ENCODE data around the gene DAB1. TPM values are rescaled to one million over a fixed set of nuclear protein-coding genes. Genes with fewer than 3 reads are reported as not detected.

The DAB1 gene
- total RNA-seq, 1 donor from 2014 or later: 3.5 TPM

GRCh38 chr1:57084701-57085100, 339.2 kb downstream of the DAB1 start:
- intact Hi-C loops (cut with micrococcal nuclease): no loop called here

- intact Hi-C loops (cut with micrococcal nuclease): no loop called here
These were observed 341.0 kb downstream of the DAB1 start for GRCh38 chr1:57082711-57083439.

GRCh38 chr1:57079454-57080157, 344.3 kb downstream of the DAB1 start:
- intact Hi-C loops (cut with micrococcal nuclease): no loop called here

GRCh38 chr1:57072401-57073110, 351.3 kb downstream of the DAB1 start:
- intact Hi-C loops (cut with micrococcal nuclease): no loop called here

- intact Hi-C loops (cut with micrococcal nuclease): no loop called here
These were observed 356.0 kb downstream of the DAB1 start for GRCh38 chr1:57067863-57068262.

- intact Hi-C loops (cut with micrococcal nuclease): no loop called here
These were observed 356.8 kb downstream of the DAB1 start for GRCh38 chr1:57066980-57067610.

- intact Hi-C loops (cut with micrococcal nuclease): no loop called here
These were observed 358.4 kb downstream of the DAB1 start for GRCh38 chr1:57065442-57065841.

GRCh38 chr1:57064379-57065140, 359.3 kb downstream of the DAB1 start:
- intact Hi-C loops (cut with micrococcal nuclease): no loop called here

- intact Hi-C loops (cut with micrococcal nuclease): no loop called here
These were observed 360.3 kb downstream of the DAB1 start for GRCh38 chr1:57063406-57064125.

- intact Hi-C loops (cut with micrococcal nuclease): no loop called here
These were observed 362.5 kb downstream of the DAB1 start for GRCh38 chr1:57061369-57061768.

- intact Hi-C loops (cut with micrococcal nuclease): no loop called here
These were observed 363.4 kb downstream of the DAB1 start for GRCh38 chr1:57060451-57060850.

GRCh38 chr1:57058652-57059501, 365.0 kb downstream of the DAB1 start:
- intact Hi-C loops (cut with micrococcal nuclease): no loop called here

GRCh38 chr1:57048856-57049255, 375.0 kb downstream of the DAB1 start:
- intact Hi-C loops (cut with micrococcal nuclease): no loop called here

- intact Hi-C loops (cut with micrococcal nuclease): no loop called here
These were observed 377.4 kb downstream of the DAB1 start for GRCh38 chr1:57046462-57046861.

- intact Hi-C loops (cut with micrococcal nuclease): no loop called here
These were observed 382.0 kb downstream of the DAB1 start for GRCh38 chr1:57041901-57042300.

GRCh38 chr1:57040811-57041210, 383.0 kb downstream of the DAB1 start:
- intact Hi-C loops (cut with micrococcal nuclease): no loop called here

GRCh38 chr1:57036641-57037579, 386.9 kb downstream of the DAB1 start:
- intact Hi-C loops (cut with micrococcal nuclease): no loop called here

GRCh38 chr1:57034713-57035112, 389.1 kb downstream of the DAB1 start:
- intact Hi-C loops (cut with micrococcal nuclease): no loop called here

Data from T-helper 2 cell treated with Interferon-gamma antibody and Interleukin-4, amounts not matched to agents 100 ng/mL and 5 ng/mL, for 36 hours (primary cell).